WTC11 (cell line): ENCODE data around the gene KRT82.

ENCODE experiments used
- CTCF ChIP-seq: fragments of 200-600 bp; IDR thresholded peaks from 2 replicates; pipeline ENCODE4 v1.8.0; 2022; ENCODE audit warnings: antibody characterized with exemption
- E2F4 ChIP-seq: sonication (generic); formaldehyde crosslinking; IDR thresholded peaks from 2 replicates; pipeline ENCODE4 v1.8.1; 2022; ENCODE audit warnings: low read depth, mild to moderate bottlenecking, moderate library complexity, missing genetic modification reagents, borderline replicate concordance
- ETV6 ChIP-seq: sonication (generic); formaldehyde crosslinking; IDR thresholded peaks from 2 replicates; pipeline ENCODE4 v1.8.1; 2022; ENCODE audit warnings: mild to moderate bottlenecking, missing genetic modification reagents
- FOXP4 ChIP-seq: sonication (generic); formaldehyde crosslinking; IDR thresholded peaks from 2 replicates; pipeline ENCODE4 v1.8.0; 2022; ENCODE audit warnings: mild to moderate bottlenecking, missing genetic modification reagents
- IRF1 ChIP-seq: sonication (generic); formaldehyde crosslinking; IDR thresholded peaks from 2 replicates; pipeline ENCODE4 v1.8.0; 2023; ENCODE audit warnings: missing genetic modification reagents
- USF1 ChIP-seq: sonication (generic); formaldehyde crosslinking; IDR thresholded peaks from 2 replicates; pipeline ENCODE4 v1.8.0; 2022; ENCODE audit warnings: mild to moderate bottlenecking, missing genetic modification reagents
- USF2 ChIP-seq: sonication (generic); formaldehyde crosslinking; IDR thresholded peaks from 2 replicates; pipeline ENCODE4 v1.8.1; 2023; ENCODE audit warnings: mild to moderate bottlenecking, missing genetic modification reagents, moderate library complexity
- ZNF263 ChIP-seq: sonication (generic); formaldehyde crosslinking; IDR thresholded peaks from 2 replicates; pipeline ENCODE4 v1.8.1; 2022; ENCODE audit warnings: low read depth, mild to moderate bottlenecking, moderate library complexity, missing genetic modification reagents

- TF ChIP-seq ZNF263 (no peak), E2F4 (no peak), ETV6 (CRISPR knock-in tag) (no peak), CTCF (no peak), USF2 (no peak), IRF1 (CRISPR knock-in tag) (no peak), USF1 (no peak), FOXP4 (CRISPR knock-in tag) (no peak)
These were observed 59.5 kb downstream of the KRT82 start for GRCh38 chr12:52346593-52346992.
